GM18519 (cell line): ENCODE measurements around the gene SIN3A.
"Not testable (repeated sequence)": the region's sequence is repeated elsewhere in the genome, so short reads cannot be mapped to it uniquely, and the experiment has no call there.

ENCODE experiments used
- ATAC-seq: cut with Tn5 transposase; IDR thresholded peaks from one replicate; pipeline ENCODE4 v1.9.1; 2021; ENCODE audit warnings: mild to moderate bottlenecking, moderate library complexity; ENCODE audit not compliant: unreplicated experiment, low FRiP score

Gene SIN3A

GRCh38 chr15:75451202-75451673, 252 bp downstream of the SIN3A start:
- no peak for ATAC-seq

- no peak for ATAC-seq
Measured at GRCh38 chr15:75450307-75451201, 936 bp downstream of the SIN3A start.

DNA sequence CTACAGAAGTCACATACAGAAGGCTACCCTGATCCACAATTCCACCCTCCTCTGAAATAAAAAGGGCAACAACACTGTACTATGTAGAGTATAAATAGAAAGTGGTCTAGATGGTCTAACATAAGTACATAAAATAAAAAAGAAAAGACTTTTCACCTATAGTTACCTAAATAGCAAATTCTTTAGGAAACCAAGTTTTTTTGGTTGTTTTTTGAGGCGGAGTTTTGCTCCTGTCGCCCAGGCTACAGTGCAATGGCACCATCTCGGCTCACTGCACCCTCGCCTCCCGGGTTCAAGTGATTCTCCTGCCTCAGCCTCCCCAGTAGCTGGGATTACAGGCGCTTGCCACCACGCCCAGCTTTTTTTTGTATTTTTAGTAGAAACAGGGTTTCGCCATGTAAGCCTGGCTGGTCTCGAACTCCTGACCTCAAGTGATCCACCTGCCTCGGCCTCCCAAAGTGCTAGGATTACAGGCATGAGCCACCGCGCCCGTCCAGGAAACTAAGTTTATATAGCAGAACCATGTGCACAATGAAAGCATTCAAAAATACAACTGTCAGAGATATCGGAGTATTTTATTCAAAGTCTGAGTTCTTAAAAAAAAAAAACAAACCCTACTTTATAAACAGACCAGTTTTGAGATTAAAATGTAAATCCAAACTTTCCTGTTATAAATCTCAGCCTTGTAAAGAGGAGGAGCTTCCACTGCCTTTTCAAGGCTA, 1.7 kb downstream of the SIN3A start:
- ATAC-seq, result no peak

GRCh38 chr15:75448171-75448570, 3.3 kb downstream of the SIN3A start:
- ATAC-seq, result not testable (repeated sequence)

DNA sequence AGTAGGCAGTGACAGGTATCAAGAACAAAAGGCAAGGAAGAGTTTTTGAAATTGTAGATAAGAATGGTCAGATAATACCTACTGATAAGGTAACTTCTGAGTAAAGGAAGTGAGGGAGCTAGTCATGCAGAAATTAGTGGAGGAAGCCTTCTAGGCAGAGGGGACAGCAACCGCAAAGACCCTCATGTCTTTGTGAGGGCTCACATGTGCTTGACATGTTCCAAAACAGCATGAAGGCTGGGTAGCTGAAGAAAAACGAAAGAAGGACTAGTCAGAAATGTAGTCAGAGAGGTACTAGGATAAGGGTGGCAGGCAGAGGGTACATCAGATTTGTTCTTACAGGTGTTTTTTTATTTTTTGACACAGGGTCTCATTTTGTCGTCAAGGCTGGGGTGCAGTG, 5.3 kb downstream of the SIN3A start:
- ATAC-seq, result no peak

- not testable (repeated sequence) for ATAC-seq
Measured at GRCh38 chr15:75445324-75445723, 6.2 kb downstream of the SIN3A start.

DNA sequence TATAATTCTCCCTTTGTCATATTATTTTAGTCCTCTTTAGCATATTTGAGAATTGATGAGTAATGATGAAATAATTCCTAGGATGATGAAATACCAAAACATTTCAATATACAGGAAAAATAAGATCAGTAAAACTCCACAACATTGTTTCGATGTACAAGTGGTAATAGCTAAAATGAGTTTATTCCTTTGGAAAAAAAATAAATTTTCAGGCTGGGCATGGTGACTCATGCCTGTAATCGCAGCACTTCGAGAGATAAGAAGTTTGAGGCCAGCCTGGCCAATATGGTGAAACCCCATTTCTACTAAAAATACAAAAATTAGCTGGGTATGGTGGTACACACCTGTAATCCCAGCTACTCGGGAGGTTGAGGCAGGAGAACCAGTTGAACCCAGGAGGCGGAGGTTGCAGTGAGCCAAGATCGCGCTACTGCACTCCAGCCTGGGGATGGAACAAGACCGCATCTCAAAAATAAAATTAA, 7.5 kb downstream of the SIN3A start:
- not testable (repeated sequence) for ATAC-seq

DNA sequence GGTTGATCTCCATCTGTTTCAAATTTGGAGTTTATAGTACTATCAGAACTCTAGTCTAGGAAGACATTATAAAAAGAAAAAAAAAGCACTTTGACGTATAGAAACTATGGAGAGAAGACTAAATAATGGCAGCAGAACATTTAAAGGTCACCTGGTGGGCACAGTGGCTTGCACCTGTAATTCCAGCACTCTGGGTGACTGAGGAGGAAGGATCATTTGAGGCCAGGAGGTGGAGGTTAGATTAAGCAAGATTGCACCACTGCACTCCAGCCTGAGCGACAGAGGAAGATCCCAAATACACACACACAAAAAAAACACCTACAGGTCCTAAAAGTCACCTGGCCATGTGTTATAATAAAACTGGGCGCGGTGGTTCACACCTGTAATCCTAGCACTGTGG, 13.8 kb downstream of the SIN3A start:
- no peak for ATAC-seq

GRCh38 chr15:75436881-75437280, 14.6 kb downstream of the SIN3A start:
- ATAC-seq, result no peak

DNA sequence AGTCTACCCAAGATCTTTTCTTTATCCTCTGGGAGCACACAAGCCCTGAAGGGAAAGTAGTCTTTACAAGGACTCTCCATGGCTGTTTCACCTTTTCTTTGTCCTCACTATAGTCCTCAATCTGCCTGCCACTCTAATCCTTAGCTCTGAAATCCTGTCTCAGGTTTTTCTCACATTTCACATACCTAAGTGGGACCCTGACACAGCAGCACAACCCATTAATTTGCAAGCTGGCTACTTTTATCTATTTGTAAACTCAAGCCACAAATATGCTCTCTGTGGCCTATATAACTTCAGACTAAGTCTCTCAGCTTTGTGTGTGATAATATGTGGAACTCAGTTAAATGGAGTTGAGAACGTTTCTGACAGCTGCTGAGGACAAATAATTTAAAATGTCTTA, 19.8 kb downstream of the SIN3A start:
- ATAC-seq, result no peak

- ATAC-seq, result no peak
Measured at GRCh38 chr15:75431270-75431669, 20.2 kb downstream of the SIN3A start.

- ATAC-seq, result no peak
Measured at GRCh38 chr15:75430259-75430658, 21.2 kb downstream of the SIN3A start.

GRCh38 chr15:75428152-75428551, 23.3 kb downstream of the SIN3A start:
- ATAC-seq, result no peak

- ATAC-seq, result no peak
Measured at GRCh38 chr15:75425966-75426500, 25.5 kb downstream of the SIN3A start.

GRCh38 chr15:75422554-75422953, 28.9 kb downstream of the SIN3A start:
- no peak for ATAC-seq

DNA sequence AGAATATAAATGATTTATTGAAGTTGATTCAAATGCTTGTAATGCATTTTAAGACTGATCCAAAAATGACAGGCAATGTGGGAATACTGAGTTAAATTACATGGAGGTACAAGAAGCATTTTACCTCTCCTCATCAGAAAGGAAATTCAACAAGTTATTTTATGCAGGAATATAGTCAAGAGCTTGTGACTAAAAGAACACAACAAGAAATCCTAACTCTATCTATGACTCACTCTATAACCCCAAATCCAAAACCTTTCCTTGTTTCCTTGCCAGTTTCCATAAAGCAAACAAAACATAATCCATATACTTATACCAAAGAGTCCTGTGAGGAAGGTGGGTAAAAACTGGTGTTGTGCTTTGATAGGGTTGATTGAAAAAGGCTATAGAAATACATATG, 30.8 kb downstream of the SIN3A start:
- ATAC-seq, result no peak

DNA sequence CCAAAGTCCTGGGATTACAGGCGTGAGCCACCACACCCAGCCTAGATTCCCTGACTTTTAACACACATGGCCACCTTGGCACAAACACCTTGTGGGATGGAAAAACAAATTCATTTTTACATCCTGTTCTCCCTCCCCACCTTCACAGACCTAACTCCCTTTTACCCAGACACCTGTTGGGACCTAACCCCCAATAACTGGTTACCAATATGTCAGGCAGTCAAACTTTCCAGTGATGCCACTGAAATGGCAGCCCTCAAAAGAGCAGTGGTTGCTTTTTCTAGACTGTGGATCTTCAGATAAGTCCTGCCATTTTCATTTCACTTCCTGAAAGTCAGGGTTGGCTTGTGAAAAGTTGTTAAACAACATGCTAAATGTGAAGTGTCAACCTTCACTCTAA, 34.9 kb downstream of the SIN3A start:
- no peak for ATAC-seq

GRCh38 chr15:75410196-75410595, 41.3 kb downstream of the SIN3A start:
- ATAC-seq, result no peak

- no peak for ATAC-seq
Measured at GRCh38 chr15:75407083-75407482, 44.4 kb downstream of the SIN3A start.

GRCh38 chr15:75403892-75404291, 47.6 kb downstream of the SIN3A start:
- ATAC-seq, result no peak

GRCh38 chr15:75397494-75397893, 54.0 kb downstream of the SIN3A start:
- no peak for ATAC-seq
